GM12872 (cell line): ENCODE results near the gene MXI1.
A peak's percentile ranks its signal among the peaks of the same experiment; 100 is the strongest.

Experiments
- CTCF ChIP-seq: IDR thresholded peaks from 3 replicates; pipeline ENCODE4 v1.5.1; 2011; ENCODE audit warnings: low read depth, mild to moderate bottlenecking, low read length, moderate library complexity; ENCODE audit not compliant: insufficient read depth

MXI1 gene

GRCh38 chr10:110311357-110311949 lies 104.0 kb downstream of the MXI1 start:
- TF ChIP-seq CTCF = peak; percentile 70

- no peak for TF ChIP-seq CTCF
Measured at GRCh38 chr10:110312206-110312605, 104.8 kb downstream of the MXI1 start.

GRCh38 chr10:110313674-110314073 lies 106.3 kb downstream of the MXI1 start:
- TF ChIP-seq CTCF = no peak

GRCh38 chr10:110317866-110318850 lies 110.8 kb downstream of the MXI1 start:
- TF ChIP-seq CTCF = no peak

GRCh38 chr10:110321869-110322620 lies 114.6 kb downstream of the MXI1 start:
- TF ChIP-seq CTCF = no peak

GRCh38 chr10:110323503-110323902 lies 116.1 kb downstream of the MXI1 start:
- TF ChIP-seq CTCF = no peak
